Nephron progenitor cell (in vitro differentiated cells): ENCODE measurements around the gene ENTHD1.

Experiments used
- DNase-seq: peaks from one replicate; pipeline ENCODE4 v3.0.0; 2021
- H3K27ac Mint-ChIP-seq: 2 replicates; pipeline ENCODE4 v1.8.0; 2021; ENCODE audit warnings: mild to moderate bottlenecking, moderate library complexity, mixed read lengths
- H3K27me3 Mint-ChIP-seq: 2 replicates; pipeline ENCODE4 v1.8.0; 2021; ENCODE audit warnings: mild to moderate bottlenecking, low read depth, mixed read lengths; ENCODE audit not compliant: poor library complexity
- H3K36me3 Mint-ChIP-seq: 2 replicates; pipeline ENCODE4 v1.8.0; 2021; ENCODE audit warnings: low read depth, mixed read lengths
- H3K4me1 Mint-ChIP-seq: 2 replicates; pipeline ENCODE4 v1.8.0; 2021; ENCODE audit warnings: mixed read lengths
- H3K4me3 Mint-ChIP-seq: 2 replicates; pipeline ENCODE4 v1.8.0; 2021; ENCODE audit warnings: mild to moderate bottlenecking, moderate library complexity, mixed read lengths
- H3K9me3 Mint-ChIP-seq: 2 replicates; pipeline ENCODE4 v1.8.0; 2021; ENCODE audit warnings: mild to moderate bottlenecking, moderate library complexity, mixed read lengths
- TF ChIP-seq, protein P1 (sequence below): fragments of 200-600 bp; sonication (generic); IDR thresholded peaks from 2 replicates; pipeline ENCODE4 v1.5.0; 2021; ENCODE audit warnings: antibody characterized with exemption

The ENTHD1 gene

DNA sequence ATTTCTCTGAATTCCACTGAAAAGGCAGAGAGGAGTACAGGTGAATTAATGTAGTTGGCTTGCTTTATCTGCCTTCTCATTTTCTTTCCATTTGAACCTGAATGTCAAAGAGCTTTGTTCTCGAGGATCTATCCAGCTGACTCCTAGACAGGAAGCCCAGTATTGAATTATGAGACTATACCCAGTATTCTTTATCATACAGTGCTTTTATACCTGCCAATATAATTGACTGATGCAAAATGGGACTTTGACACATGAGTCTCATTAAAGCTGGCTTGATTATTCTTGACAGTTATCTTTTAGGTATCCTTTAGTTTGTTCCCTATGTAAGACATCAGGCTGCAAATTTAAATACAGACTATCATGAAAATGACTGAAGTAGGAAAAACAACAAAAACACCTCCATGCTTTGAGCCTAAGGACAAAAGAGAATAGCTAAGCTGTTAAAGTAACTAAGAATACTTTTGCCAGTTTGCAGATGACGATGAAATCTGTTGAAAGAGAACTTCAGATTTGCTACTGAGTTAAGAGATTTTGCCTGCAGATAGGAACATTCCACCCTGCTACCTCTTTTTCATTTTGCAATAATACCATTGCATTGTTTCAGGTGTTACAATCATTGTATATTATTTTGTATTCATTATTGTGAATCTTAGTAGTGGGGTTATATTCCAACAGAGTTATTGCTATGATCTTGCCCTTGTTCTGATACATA, 117.1 kb downstream of the ENTHD1 start:
- peaks cover 3% of the 10 kb centered on the region for H3K9me3 Mint-ChIP-seq
- TF ChIP-seq, protein P1, sequence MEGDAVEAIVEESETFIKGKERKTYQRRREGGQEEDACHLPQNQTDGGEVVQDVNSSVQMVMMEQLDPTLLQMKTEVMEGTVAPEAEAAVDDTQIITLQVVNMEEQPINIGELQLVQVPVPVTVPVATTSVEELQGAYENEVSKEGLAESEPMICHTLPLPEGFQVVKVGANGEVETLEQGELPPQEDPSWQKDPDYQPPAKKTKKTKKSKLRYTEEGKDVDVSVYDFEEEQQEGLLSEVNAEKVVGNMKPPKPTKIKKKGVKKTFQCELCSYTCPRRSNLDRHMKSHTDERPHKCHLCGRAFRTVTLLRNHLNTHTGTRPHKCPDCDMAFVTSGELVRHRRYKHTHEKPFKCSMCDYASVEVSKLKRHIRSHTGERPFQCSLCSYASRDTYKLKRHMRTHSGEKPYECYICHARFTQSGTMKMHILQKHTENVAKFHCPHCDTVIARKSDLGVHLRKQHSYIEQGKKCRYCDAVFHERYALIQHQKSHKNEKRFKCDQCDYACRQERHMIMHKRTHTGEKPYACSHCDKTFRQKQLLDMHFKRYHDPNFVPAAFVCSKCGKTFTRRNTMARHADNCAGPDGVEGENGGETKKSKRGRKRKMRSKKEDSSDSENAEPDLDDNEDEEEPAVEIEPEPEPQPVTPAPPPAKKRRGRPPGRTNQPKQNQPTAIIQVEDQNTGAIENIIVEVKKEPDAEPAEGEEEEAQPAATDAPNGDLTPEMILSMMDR = no peak
- H3K4me3 Mint-ChIP-seq = no peak overlapping the region
- no peak overlapping the region for H3K27ac Mint-ChIP-seq
- no peak for DNase-seq
- peaks cover 8% of the 10 kb centered on the region for H3K27me3 Mint-ChIP-seq
- H3K4me1 Mint-ChIP-seq = no peaks in the 10 kb centered on the region
- no peaks in the 10 kb centered on the region for H3K36me3 Mint-ChIP-seq

- Mint-ChIP-seq H3K36me3 (no peaks in the 10 kb centered on the region), H3K4me1 (no peaks in the 10 kb centered on the region), H3K27ac (no peak overlapping the region), H3K27me3 (peaks cover 8% of the 10 kb centered on the region), H3K9me3 (peaks cover 8% of the 10 kb centered on the region), H3K4me3 (no peak overlapping the region)
- DNase-seq = no peak
- TF ChIP-seq, protein P1 = no peak
Observed at GRCh38 chr22:39773976-39774539, 119.5 kb downstream of the ENTHD1 start.

DNA sequence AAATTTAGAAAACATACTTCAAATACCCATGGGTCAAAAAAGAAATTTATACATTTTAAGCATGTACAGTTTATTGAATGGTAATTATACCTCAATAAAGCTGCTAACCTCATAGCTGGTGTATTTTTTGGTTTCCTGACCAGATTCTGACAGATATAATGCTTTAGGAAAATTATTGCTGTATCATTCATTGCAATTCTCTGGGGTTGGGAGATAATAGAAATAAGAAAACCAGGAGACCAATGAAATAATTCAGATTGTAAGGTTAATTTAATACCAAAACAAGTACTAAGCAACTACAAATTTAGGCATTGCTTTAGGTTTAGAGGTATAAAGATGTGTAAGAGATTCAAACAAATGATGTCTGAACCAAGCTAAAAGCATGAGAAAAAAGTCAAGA, 120.1 kb downstream of the ENTHD1 start:
- Mint-ChIP-seq H3K4me1 (no peaks in the 10 kb centered on the region), H3K36me3 (no peaks in the 10 kb centered on the region), H3K27me3 (peaks cover 8% of the 10 kb centered on the region), H3K27ac (no peak overlapping the region), H3K4me3 (no peak overlapping the region), H3K9me3 (peaks cover 8% of the 10 kb centered on the region)
- TF ChIP-seq, protein P1 = no peak
- no peak for DNase-seq

GRCh38 chr22:39771486-39771885, 122.1 kb downstream of the ENTHD1 start:
- Mint-ChIP-seq H3K27me3 (peaks cover 8% of the 10 kb centered on the region), H3K9me3 (peaks cover 8% of the 10 kb centered on the region), H3K4me3 (no peak overlapping the region), H3K27ac (no peak overlapping the region), H3K4me1 (no peaks in the 10 kb centered on the region), H3K36me3 (no peaks in the 10 kb centered on the region)
- DNase-seq = no peak
- TF ChIP-seq, protein P1 = no peak

- Mint-ChIP-seq H3K27ac (no peak overlapping the region), H3K9me3 (peaks cover 13% of the 10 kb centered on the region), H3K36me3 (peaks cover 7% of the 10 kb centered on the region), H3K4me3 (no peak overlapping the region), H3K4me1 (no peaks in the 10 kb centered on the region), H3K27me3 (no peaks in the 10 kb centered on the region)
- TF ChIP-seq, protein P1 = no peak
- DNase-seq = no peak
Observed at GRCh38 chr22:39765661-39766060, 127.9 kb downstream of the ENTHD1 start.

DNA sequence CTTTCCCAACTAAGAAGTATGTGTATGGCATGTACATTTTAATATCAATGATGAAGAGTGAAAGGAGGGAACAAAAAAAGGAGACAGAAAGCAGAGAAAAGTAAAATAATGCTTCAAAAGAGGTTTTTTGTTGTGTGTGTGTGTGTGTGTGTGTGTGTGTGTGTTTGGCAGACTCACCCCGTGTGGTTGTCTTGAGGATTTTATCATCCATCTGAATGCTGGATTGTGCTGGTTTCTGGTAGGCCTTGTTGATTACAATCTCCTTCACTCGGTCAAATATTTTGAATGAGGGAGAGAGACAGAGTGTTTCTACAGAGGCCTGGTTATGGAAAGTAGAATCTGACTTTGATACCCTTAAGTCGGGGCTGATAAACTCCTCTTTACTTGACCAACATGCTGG, 128.5 kb downstream of the ENTHD1 start:
- TF ChIP-seq, protein P1 = no peak
- DNase-seq = no peak
- Mint-ChIP-seq H3K9me3 (peaks cover 13% of the 10 kb centered on the region), H3K27me3 (no peaks in the 10 kb centered on the region), H3K4me3 (no peak overlapping the region), H3K27ac (no peak overlapping the region), H3K36me3 (peaks cover 7% of the 10 kb centered on the region), H3K4me1 (no peaks in the 10 kb centered on the region)
